ES-I3 (cell line): ENCODE data around the gene TIMELESS.

Source experiments
- H3K36me3 ChIP-seq: 2 replicates; pipeline ENCODE4 v1.6.1; 2013; ENCODE audit warnings: mild to moderate bottlenecking, low read length, control low read depth, moderate library complexity; ENCODE audit not compliant: insufficient read depth
- H3K4me1 ChIP-seq: 2 replicates; pipeline ENCODE4 v1.6.1; 2013; ENCODE audit warnings: mild to moderate bottlenecking, control low read depth, low read length; ENCODE audit not compliant: insufficient read depth
- H3K9ac ChIP-seq: 2 replicates; pipeline ENCODE4 v1.6.1; 2013; ENCODE audit warnings: low read depth, mild to moderate bottlenecking, low read length, moderate library complexity
- H3K9me3 ChIP-seq: 2 replicates; pipeline ENCODE4 v1.6.1; 2013; ENCODE audit warnings: mild to moderate bottlenecking, low read length, moderate library complexity; ENCODE audit not compliant: control insufficient read depth, insufficient read depth

Gene TIMELESS

DNA sequence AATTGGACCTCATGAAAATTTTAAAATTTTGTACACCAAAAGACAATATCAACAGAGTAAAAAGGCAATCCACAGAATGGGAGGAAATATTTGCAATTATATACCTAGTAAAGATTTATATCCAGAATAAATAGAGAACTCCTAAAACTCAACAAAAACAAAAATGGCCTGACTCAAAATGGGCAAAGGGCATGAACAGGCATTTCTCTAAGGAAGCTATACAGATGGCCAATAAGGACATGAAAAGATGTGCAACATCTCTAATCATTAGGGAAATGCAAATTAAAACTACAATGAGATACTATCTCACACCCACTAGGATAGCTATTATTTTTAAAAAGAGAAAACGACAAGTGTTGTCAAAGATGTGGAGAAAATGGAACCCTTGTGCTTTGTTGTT lies 75.7 kb downstream of the TIMELESS start:
- no peaks in the 10 kb centered on the region for H3K36me3 ChIP-seq
- peaks cover 5% of the 10 kb centered on the region for H3K4me1 ChIP-seq
- no peak overlapping the region for H3K9ac ChIP-seq
- no peaks in the 10 kb centered on the region for H3K9me3 ChIP-seq

DNA sequence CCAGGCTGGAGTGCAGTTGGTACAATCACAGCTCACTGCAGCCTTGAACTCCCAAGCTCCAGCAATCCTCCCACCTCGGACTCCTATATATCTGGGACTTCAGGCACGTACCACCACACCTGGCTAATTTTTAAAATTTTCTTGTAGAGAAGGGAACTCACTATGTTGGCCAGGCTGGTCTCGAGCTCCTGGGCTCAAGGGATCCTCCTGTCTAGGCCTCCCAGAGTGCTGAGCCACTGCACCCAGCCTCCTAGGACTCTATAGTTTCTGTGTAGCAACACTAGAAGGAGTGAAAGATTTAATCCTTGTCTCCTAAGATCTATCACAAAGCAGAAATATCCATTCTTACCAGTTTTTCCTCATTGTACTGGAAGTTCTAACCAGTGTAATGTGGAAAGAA lies 82.3 kb downstream of the TIMELESS start:
- no peaks in the 10 kb centered on the region for H3K4me1 ChIP-seq
- no peaks in the 10 kb centered on the region for H3K9me3 ChIP-seq
- H3K9ac ChIP-seq, result no peak overlapping the region
- no peaks in the 10 kb centered on the region for H3K36me3 ChIP-seq
